ENCODE data around the gene GCH1.
"Not testable (repeated sequence)": the region's sequence is repeated elsewhere in the genome, so short reads cannot be mapped to it uniquely, and the experiment has no call there.

The GCH1 gene

DNA sequence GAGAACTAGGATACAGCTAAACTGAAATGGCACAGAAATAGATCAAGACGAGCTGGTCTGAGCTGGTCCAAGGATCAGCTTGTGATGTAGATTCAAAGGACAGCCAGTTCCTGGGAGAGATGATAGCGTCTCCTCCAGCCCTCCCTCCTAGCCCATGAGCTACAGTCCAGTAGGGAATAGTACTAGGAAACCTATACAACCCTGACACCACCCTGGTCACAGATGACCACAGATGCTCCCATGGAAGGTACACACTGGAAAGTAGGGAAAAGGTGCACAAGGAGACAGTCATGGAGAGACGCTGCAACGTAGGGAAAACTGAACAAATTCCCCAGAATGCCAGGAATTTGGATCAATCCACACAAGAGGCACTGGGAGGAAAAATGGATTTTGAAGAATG is 6.9 kb downstream of the GCH1 start:
- H3K36me3 ChIP-seq (ENCODE audit: insufficient read depth, low read length): no peaks in the 10 kb centered on the region
- H3K4me1 ChIP-seq (ENCODE audit: insufficient read depth, low read length): peaks cover 7% of the 10 kb centered on the region
- no peaks in the 10 kb centered on the region; the same call in 1 of the 2 replicates for H3K9me3 ChIP-seq (ENCODE audit: control insufficient read depth, insufficient read depth, low read length)
- no peak overlapping the region for H3K9ac ChIP-seq (ENCODE audit: low read depth, low read length)

DNA sequence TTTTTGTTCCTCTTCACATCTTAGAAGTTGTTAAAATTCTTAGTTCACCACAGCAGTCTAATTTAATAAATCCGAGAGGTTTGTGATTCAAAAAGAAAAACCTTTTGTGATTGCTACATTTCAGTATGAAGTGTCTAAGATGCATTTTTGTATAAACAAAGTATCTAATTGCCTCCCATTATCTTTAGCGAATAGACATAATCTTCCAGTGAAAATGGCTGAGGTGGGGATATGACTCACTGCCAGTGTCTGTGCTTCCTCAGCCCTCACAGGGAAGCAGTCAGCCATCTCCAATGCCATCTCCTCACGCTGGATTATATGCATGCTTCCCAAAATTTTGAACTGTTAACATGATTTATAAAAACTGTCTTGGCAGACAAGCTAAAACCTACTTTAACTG is 7.6 kb downstream of the GCH1 start:
- H3K4me1 ChIP-seq (ENCODE audit: insufficient read depth, low read length): peaks cover 7% of the 10 kb centered on the region
- no peak overlapping the region for H3K9ac ChIP-seq (ENCODE audit: low read depth, low read length)
- no peaks in the 10 kb centered on the region; the same call in 1 of the 2 replicates for H3K9me3 ChIP-seq (ENCODE audit: control insufficient read depth, insufficient read depth, low read length)
- no peaks in the 10 kb centered on the region for H3K36me3 ChIP-seq (ENCODE audit: insufficient read depth, low read length)

DNA sequence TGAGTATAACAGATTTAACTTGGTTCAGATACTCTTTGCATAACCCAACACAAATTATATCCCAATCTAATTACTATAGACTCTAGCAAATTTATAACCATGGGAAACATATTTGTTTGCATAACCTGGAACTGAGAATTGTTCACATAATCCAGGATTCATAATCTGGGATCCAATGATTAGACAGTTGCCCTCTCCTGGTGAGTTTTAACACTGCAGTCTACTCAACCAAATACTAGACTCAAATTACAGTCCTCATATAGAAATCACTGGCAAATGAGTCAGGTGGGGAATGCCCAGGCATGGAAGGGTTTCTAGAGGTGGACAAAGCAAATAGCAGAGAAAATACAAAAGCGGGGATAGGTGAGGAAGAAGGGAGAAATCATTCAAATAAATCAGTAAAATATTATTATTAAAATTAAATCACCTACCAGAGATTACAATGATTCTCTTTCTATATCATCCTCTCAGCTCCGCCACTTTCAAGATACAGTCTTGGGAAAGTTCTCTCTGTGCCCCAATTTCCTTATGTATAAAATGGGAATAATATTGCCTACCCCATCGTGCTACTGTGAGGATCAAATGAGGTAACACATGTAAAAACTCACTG is 9.4 kb downstream of the GCH1 start:
- Histone ChIP-seq H3K4me1 (ENCODE audit: insufficient read depth, low read length) (peaks cover 8% of the 10 kb centered on the region), H3K36me3 (ENCODE audit: insufficient read depth, low read length) (no peaks in the 10 kb centered on the region)

DNA sequence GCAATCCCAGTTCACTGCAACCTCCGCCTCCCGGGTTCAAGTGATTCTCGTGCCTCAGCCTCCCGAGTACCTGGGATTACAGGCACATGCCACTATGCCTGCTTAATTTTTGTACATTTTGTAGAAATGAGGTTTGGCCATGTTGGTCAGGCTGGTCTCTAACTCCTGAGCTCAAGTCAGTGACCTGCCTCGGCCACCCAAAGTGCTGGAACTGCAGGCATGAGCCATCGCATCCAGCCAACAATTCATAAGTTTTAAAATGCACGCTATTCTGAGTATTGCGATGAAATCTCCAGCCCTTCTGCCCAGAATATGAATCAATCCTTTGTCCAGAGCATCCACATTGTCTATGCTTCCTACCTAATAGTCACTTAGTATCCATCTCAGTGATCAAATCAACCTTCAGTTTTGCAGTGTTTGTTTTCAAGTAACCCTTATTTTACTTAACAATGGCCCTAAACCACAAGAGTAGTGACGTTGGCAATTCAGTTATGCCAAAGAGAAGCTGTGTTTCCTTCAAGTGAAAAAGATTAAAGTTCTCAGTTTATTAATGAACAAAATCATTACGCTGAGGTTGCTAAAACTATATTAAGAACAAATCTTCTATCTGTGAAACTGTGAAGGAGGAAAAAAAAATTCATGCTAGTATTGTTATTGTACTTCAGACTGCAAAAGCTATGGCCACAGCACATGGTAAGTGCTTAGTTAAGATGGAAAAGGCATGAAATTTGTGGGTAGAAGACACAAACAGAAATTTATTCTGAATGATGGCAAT is 11.0 kb downstream of the GCH1 start:
- no peaks in the 10 kb centered on the region; the same call in 1 of the 2 replicates for H3K9me3 ChIP-seq (ENCODE audit: control insufficient read depth, insufficient read depth, low read length)
- H3K4me1 ChIP-seq (ENCODE audit: insufficient read depth, low read length): peaks cover 13% of the 10 kb centered on the region
- no peak overlapping the region for H3K9ac ChIP-seq (ENCODE audit: low read depth, low read length)
- no peaks in the 10 kb centered on the region for H3K36me3 ChIP-seq (ENCODE audit: insufficient read depth, low read length)

More for the DNA sequence above, 9.4 kb downstream of the GCH1 start:
- Histone ChIP-seq H3K9me3 (ENCODE audit: control insufficient read depth, insufficient read depth, low read length) (no peaks in the 10 kb centered on the region; the same call in 1 of the 2 replicates), H3K9ac (ENCODE audit: low read depth, low read length) (no peak overlapping the region)

DNA sequence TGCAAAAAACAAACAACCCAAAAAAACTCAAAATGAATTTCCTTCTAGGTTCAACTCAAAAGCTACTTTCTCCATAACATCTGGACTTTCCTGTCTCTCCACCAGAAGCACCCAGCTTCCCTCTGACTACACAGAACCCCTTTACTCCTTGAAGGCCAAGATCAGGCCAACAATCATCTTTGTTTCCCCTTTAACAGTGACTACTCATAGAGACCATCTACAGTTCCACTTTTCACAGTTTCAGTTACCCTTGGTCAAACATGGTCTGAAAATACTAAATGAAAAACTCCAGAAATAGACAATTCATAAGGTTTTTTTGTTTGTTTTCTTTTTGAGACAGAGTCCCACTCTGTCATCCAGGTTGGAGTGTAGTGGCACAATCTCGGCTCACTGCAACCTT is 11.8 kb downstream of the GCH1 start:
- Histone ChIP-seq H3K9me3 (ENCODE audit: control insufficient read depth, insufficient read depth, low read length) (no peaks in the 10 kb centered on the region; the same call in 1 of the 2 replicates), H3K36me3 (ENCODE audit: insufficient read depth, low read length) (no peaks in the 10 kb centered on the region), H3K4me1 (ENCODE audit: insufficient read depth, low read length) (peaks cover 13% of the 10 kb centered on the region), H3K9ac (ENCODE audit: low read depth, low read length) (no peak overlapping the region)

DNA sequence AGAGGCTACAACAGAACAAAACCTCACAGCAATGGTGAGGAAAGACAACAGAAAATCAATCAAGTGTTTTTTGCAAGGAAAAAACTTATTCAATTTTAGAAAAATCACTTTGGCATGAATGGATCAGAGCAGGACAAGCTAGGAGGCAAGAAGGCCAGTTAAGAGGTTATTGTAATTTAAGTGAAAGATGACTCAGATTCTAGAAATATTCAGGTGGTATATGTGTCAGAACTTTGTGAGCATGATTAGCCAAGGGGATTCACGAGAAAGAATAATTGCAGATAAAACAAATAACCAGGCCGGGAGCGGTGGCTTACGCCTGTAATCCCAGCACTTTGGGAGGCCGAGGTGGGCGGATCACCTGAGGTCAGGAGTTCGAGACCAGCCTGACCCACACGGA is 12.7 kb downstream of the GCH1 start:
- Histone ChIP-seq H3K9ac (ENCODE audit: low read depth, low read length) (no peak overlapping the region), H3K4me1 (ENCODE audit: insufficient read depth, low read length) (peaks cover 13% of the 10 kb centered on the region), H3K36me3 (ENCODE audit: insufficient read depth, low read length) (no peaks in the 10 kb centered on the region), H3K9me3 (ENCODE audit: control insufficient read depth, insufficient read depth, low read length) (no peaks in the 10 kb centered on the region; the same call in 1 of the 2 replicates)

DNA sequence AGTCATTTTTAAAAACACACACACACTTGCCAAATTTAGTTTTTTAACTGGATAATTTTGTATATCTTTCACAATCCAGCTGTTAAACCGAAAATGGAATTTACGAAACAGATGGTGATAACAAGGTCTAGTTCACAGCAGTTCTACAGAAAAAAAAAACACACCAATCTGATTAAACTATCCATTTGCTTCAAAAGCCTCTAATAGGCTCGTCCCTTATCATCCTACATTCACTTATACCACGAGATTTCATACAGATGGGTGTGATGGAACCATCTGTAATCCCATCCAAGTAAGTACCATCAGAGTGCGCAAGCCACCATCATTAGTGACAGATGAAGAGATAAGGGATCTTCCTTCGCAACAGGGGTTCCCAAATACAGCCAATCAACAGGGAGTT is 20.1 kb downstream of the GCH1 start:
- Histone ChIP-seq H3K9ac (ENCODE audit: low read depth, low read length) (no peak overlapping the region), H3K36me3 (ENCODE audit: insufficient read depth, low read length) (no peaks in the 10 kb centered on the region), H3K4me1 (ENCODE audit: insufficient read depth, low read length) (no peaks in the 10 kb centered on the region)

DNA sequence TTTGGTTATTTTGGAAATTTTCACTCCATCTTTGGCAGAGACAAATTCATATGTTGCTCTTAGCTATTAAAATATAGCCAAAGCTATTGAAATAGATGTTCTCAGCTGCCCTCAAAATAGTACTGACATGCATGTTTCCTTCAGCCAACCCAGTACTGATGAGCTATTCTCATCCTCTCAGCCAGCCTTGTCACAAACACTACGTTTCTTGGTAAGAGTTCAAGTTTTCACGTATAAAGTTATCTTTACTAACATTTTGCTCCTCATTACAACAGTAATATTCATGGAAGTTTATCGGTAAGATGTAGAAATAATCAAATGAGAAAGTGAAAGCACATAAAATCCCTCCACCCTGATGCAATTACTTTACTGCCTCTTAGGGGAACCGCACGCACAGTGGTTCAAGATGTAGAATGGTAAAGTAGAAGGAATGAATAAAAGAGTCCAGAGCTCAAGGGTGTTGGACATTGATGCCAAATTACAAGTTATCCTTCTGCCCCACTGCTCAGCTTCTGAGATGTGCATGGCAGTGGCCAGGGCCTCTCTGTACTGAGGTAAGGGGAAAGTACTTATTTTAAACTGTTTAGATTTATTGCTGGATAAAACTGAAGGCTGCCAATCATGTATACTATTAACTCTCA is 20.7 kb downstream of the GCH1 start:
- H3K9ac ChIP-seq (ENCODE audit: low read depth, low read length): no peak overlapping the region
- no peaks in the 10 kb centered on the region for H3K9me3 ChIP-seq (ENCODE audit: control insufficient read depth, insufficient read depth, low read length)
- H3K36me3 ChIP-seq (ENCODE audit: insufficient read depth, low read length): no peaks in the 10 kb centered on the region
- H3K4me1 ChIP-seq (ENCODE audit: insufficient read depth, low read length): peaks cover 5% of the 10 kb centered on the region; the same call in 1 of the 2 replicates

More for the DNA sequence above, 20.1 kb downstream of the GCH1 start:
- H3K9me3 ChIP-seq (ENCODE audit: control insufficient read depth, insufficient read depth, low read length): no peaks in the 10 kb centered on the region

DNA sequence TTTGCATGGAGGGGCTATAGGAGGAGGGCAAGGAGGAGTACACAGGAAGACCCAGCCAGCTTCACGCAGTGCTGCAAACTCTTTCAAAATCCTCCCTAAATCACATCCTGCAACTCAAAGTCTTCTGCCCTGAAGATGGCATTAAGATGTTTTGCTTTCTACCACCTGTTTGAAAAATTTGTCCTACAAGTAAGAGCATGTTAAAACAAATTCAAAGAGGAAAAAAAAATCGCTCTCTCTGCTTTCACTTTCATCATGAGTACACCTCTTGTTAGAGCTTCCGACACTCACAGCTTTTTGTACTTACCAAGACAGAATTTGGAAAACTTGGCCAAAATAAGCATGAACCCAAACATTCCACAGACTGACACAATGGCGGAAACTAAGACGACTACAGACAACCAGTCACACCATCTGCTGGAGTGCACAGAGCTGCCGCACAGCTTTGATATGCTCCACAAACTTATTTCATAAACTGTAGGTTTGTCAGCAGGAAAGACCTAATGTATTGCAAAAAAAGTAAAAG is 21.3 kb downstream of the GCH1 start:
- peaks cover 5% of the 10 kb centered on the region; the same call in 1 of the 2 replicates for H3K4me1 ChIP-seq (ENCODE audit: insufficient read depth, low read length)
- H3K9me3 ChIP-seq (ENCODE audit: control insufficient read depth, insufficient read depth, low read length): no peaks in the 10 kb centered on the region
- H3K9ac ChIP-seq (ENCODE audit: low read depth, low read length): no peak overlapping the region
- no peaks in the 10 kb centered on the region for H3K36me3 ChIP-seq (ENCODE audit: insufficient read depth, low read length)

DNA sequence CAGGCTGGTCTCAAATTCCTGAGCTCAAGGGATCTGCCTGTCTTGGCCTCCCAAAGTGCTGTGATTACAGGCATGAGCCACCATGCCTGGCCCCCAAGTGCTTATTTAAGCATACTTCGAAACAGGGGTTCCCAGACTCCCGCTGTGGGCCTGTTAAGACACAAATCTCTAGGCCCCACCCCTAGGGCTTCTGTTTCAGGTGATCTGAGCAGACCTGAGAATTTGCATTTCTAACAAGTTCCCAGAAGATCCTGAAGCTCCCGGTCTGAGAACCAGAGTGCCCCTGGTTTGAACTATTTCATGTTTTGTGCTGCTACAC is 25.0 kb downstream of the GCH1 start:
- Histone ChIP-seq H3K9me3 (ENCODE audit: control insufficient read depth, insufficient read depth, low read length) (no peaks in the 10 kb centered on the region), H3K4me1 (ENCODE audit: insufficient read depth, low read length) (peaks cover 5% of the 10 kb centered on the region; the same call in 1 of the 2 replicates), H3K36me3 (ENCODE audit: insufficient read depth, low read length) (no peaks in the 10 kb centered on the region), H3K9ac (ENCODE audit: low read depth, low read length) (no peak overlapping the region)

DNA sequence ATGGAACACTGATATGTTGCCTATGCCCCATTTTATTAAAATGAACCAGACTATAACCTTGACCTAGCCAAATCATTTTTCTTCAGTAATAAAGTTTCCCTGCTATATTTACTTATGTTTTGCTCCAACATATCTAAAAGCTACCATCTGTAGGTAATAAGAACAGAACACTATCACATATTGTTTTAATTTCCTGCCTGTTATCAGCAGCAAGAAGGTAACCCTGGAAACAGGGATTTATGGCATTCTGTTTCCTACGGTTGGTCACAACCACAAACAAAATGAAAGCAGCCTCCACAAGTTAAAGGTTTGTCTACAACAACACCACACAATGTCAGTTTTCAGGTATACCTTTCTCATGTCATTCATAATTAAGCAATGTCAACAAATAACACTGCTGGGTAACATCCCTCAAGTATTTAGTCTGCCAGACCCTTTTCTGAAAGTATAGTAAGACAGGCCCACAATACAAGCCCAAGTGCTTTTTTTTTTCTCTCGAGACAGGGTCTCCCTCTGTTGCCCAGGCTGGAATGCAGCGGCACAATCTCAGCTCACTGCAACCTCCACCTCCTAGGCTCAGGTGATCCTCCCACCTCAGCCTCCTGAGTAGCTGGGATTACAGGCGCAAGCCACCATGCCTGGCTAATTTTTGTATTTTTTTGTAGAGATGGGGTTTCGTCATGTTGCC is 25.5 kb downstream of the GCH1 start:
- Histone ChIP-seq H3K9me3 (ENCODE audit: control insufficient read depth, insufficient read depth, low read length) (no peaks in the 10 kb centered on the region), H3K9ac (ENCODE audit: low read depth, low read length) (no peak overlapping the region), H3K36me3 (ENCODE audit: insufficient read depth, low read length) (no peaks in the 10 kb centered on the region), H3K4me1 (ENCODE audit: insufficient read depth, low read length) (peaks cover 5% of the 10 kb centered on the region; the same call in 1 of the 2 replicates)

DNA sequence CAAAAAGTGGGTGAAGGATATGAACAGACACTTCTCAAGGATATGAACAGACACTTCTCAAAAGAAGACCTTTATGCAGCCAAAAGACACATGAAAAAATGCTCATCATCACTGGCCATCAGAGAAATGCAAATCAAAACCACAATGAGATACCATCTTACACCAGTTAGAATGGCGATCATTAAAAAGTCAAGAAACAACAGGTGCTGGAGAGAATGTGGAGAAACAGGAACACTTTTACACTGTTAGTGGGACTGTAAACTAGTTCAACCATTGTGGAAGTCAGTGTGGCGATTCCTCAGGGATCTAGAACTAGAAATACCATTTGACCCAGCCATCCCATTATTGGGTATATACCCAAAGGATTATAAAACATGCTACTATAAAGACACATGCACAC is 27.0 kb downstream of the GCH1 start:
- H3K9ac ChIP-seq (ENCODE audit: low read depth, low read length); H3K36me3 ChIP-seq (ENCODE audit: insufficient read depth, low read length): not testable (repeated sequence)

DNA sequence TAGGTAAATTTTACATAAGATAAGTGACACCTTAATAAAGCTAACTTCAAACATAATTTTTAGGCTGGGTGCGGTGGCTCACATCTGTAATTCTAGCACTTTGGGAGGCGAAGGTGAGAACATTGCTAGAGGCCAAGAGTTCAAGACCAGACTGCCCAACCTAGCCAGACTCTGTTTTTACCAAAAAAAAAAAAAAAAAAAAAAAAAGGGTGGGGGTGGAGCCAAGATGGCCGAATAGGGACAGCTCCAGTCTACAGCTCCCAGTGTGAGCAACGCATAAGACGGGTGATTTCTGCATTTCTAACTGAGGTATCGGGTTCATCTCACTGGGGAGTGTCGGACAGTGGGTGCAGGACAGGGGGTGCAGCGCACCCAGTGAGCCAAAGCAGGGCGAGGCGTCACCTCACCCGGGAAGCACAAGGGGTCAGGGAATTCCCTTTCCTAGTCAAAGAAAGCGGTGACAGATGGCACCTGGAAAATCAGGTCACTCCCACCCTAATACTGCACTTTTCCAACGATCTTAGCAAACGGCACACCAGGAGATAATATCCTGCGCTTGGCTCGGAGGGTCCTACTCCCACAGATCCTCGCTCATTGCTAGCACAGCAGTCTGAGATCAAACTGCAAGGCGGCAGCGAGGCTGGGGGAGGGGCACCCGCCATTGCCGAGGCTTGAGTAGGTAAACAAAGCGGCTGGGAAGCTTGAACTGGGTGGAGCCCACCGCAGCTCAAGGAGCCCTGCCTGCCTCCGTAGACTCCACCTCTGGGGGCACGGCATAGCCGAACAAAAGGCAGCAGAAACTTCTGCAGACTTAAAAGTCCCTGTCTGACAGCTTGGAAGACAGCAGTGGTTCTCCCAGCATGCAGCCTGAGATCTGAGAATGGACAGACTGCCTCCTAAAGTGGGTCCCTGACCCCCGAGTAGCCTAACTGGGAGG is 32.2 kb downstream of the GCH1 start:
- not testable (repeated sequence) for H3K9me3 ChIP-seq (ENCODE audit: control insufficient read depth, insufficient read depth, low read length); H3K4me1 ChIP-seq (ENCODE audit: insufficient read depth, low read length); H3K36me3 ChIP-seq (ENCODE audit: insufficient read depth, low read length)
- H3K9ac ChIP-seq (ENCODE audit: low read depth, low read length): peak overlapping the region; percentile 79

More for the DNA sequence above, 27.0 kb downstream of the GCH1 start:
- H3K4me1 ChIP-seq (ENCODE audit: insufficient read depth, low read length); H3K9me3 ChIP-seq (ENCODE audit: control insufficient read depth, insufficient read depth, low read length): not testable (repeated sequence)
